A673 (cell line): Measurements from ENCODE around the gene KLF17. TPM values are rescaled to one million over a fixed set of nuclear protein-coding genes. Genes with fewer than 3 reads are reported as not detected.

Experiments
- BruUV-seq: library from RNA; stranded (reverse); fragments of 400-500 nt; replicated peaks from 2 replicates; lab custom pipeline; 2021; lab: Mats Ljungman, UMichigan
- CTCF ChIA-PET: fragments of 300-600 bp; sonication (Branson Sonifier 250); formaldehyde crosslinking; loops from one replicate; lab custom pipeline; 2022; ENCODE audit warnings: antibody characterized with exemption; lab: Charles Lee
- POLR2A ChIA-PET: fragments of 300-600 bp; sonication (Branson Sonifier 250); formaldehyde crosslinking; loops from one replicate; lab custom pipeline; 2022; ENCODE audit warnings: antibody characterized with exemption; ENCODE audit not compliant: low non-redundant PET; lab: Charles Lee
- DNase-seq: peaks from one replicate; pipeline ENCODE4 v3.0.0-alpha.2; 2015; ENCODE audit warnings: low spot score
- H3K27ac ChIP-seq: fragments of 200-600 bp; sonication (generic); 2 replicates; pipeline ENCODE4 v1.5.1; 2016; ENCODE audit warnings: mixed run types, low read depth, mild to moderate bottlenecking, mixed read lengths, antibody characterized with exemption, low read length; ENCODE audit not compliant: poor library complexity, severe bottlenecking
- H3K27me3 ChIP-seq: fragments of 200-600 bp; sonication (generic); replicated peaks from 2 replicates; pipeline ENCODE4 v1.6.1; 2017; ENCODE audit warnings: mixed run types, low read depth, mild to moderate bottlenecking, mixed read lengths, antibody characterized with exemption, low read length; ENCODE audit not compliant: insufficient read depth, poor library complexity
- H3K36me3 ChIP-seq: fragments of 200-600 bp; sonication (generic); 2 replicates; pipeline ENCODE4 v1.6.1; 2016; ENCODE audit warnings: mixed run types, mild to moderate bottlenecking, mixed read lengths, antibody characterized with exemption, low read length; ENCODE audit not compliant: insufficient read depth, poor library complexity, severe bottlenecking
- H3K4me1 ChIP-seq: fragments of 200-600 bp; sonication (generic); 2 replicates; pipeline ENCODE4 v1.6.1; 2017; ENCODE audit warnings: mixed run types, mild to moderate bottlenecking, mixed read lengths, antibody characterized with exemption, low read length; ENCODE audit not compliant: insufficient read depth, poor library complexity, severe bottlenecking
- H3K4me3 ChIP-seq: fragments of 200-600 bp; sonication (generic); 2 replicates; pipeline ENCODE4 v1.5.1; 2016; ENCODE audit warnings: low read depth, mixed run types, mild to moderate bottlenecking, mixed read lengths, low read length; ENCODE audit not compliant: poor library complexity, severe bottlenecking
- H3K9me3 ChIP-seq: fragments of 200-600 bp; sonication (generic); 2 replicates; pipeline ENCODE4 v1.6.1; 2016; ENCODE audit warnings: mixed run types, low read depth, mild to moderate bottlenecking, mixed read lengths, antibody characterized with exemption, low read length; ENCODE audit not compliant: poor library complexity, severe bottlenecking
- CTCF ChIP-seq: fragments of 300-800, 200-600 bp; sonication (generic); conservative IDR thresholded peaks from 2 replicates; pipeline ENCODE4 v1.5.1; 2017; ENCODE audit warnings: low read depth, mild to moderate bottlenecking, antibody characterized with exemption, low read length, moderate library complexity, mixed read lengths
- EZH2 ChIP-seq: fragments of 200-600 bp; sonication (generic); IDR thresholded peaks from 2 replicates; pipeline ENCODE4 v1.6.1; 2017; ENCODE audit warnings: borderline replicate concordance, low read depth, mild to moderate bottlenecking, mixed read lengths, antibody characterized with exemption, low read length; ENCODE audit not compliant: poor library complexity, severe bottlenecking
- intact Hi-C: fragments of 100-400 bp; cut with micrococcal nuclease; formaldehyde crosslinking; loops from one replicate; pipeline ENCODE4 v1.10.0; 2022; ENCODE audit not compliant: unreplicated experiment
- total RNA-seq: library from RNA; stranded (reverse); gene quantifications from 2 replicates; pipeline ENCODE4 v1.2.3, GENCODE V29; 2021

Gene KLF17
- total RNA-seq, 1 experiment from 2014 or later: not detected

DNA sequence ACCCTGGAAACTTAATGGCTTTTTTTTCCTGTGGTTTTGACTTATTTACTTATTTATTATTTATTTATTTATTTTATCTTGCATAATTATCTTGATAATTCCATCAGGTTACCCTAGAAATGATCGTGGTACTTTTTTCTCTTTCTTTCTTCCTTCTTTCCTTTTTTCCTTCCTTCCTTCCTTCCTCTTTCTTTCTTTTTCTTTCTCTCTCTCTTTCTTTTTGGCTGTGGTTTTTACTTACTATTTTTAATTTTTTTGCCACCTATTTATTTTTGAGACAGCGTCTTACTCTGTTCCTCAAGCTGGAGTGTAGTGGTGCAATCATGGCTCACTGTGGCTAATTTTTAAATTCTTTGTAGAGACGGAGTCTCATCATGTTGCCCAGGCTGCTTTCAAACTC is 29.0 kb downstream of the KLF17 start:
- ChIA-PET CTCF (no interaction called here), POLR2A (no interaction called here)
- peaks cover 10% of the 10 kb centered on the region for H3K9me3 ChIP-seq
- DNase-seq: no peak
- H3K4me3 ChIP-seq: no peak overlapping the region
- no peak for TF ChIP-seq CTCF
- TF ChIP-seq EZH2: no peak
- peaks cover 16% of the 10 kb centered on the region for H3K4me1 ChIP-seq
- no TSS peak for BruUV-seq
- no peaks in the 10 kb centered on the region for H3K27me3 ChIP-seq
- intact Hi-C loops: no loop called here
- H3K36me3 ChIP-seq: no peaks in the 10 kb centered on the region
- no peak overlapping the region for H3K27ac ChIP-seq

DNA sequence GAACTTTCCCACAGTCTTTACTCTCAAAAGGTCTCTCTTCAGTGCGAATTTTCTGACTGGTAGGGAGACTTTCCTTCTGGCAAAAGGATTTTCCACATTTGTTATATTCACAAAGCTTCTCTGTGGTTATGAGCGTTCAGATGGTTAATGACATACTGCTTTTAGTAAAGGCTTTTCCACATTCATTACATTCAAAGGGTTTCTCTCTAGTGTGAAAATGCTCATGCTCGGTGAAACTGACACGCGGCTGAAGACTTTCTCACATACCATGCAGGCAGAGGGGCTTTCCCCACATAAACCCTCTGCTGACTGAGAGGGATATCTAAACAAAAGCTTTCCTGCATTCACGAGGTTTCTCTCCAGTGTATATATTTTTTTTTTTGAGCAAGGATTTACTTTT is 32.7 kb downstream of the KLF17 start:
- no TSS peak for BruUV-seq
- TF ChIP-seq EZH2: no peak
- TF ChIP-seq CTCF: no peak
- DNase-seq: no peak
- H3K4me3 ChIP-seq: no peak overlapping the region
- ChIA-PET POLR2A (no interaction called here), CTCF (interaction anchor here (0.9 kb wide), 1 partner anchor 120 kb away, joined by 3 read pairs; no protein-coding TSS in a partner anchor)
- H3K4me1 ChIP-seq: peaks cover 40% of the 10 kb centered on the region
- H3K36me3 ChIP-seq: no peaks in the 10 kb centered on the region
- H3K9me3 ChIP-seq: no peaks in the 10 kb centered on the region
- H3K27ac ChIP-seq: no peak overlapping the region
- intact Hi-C loops: no loop called here
- H3K27me3 ChIP-seq: no peaks in the 10 kb centered on the region

DNA sequence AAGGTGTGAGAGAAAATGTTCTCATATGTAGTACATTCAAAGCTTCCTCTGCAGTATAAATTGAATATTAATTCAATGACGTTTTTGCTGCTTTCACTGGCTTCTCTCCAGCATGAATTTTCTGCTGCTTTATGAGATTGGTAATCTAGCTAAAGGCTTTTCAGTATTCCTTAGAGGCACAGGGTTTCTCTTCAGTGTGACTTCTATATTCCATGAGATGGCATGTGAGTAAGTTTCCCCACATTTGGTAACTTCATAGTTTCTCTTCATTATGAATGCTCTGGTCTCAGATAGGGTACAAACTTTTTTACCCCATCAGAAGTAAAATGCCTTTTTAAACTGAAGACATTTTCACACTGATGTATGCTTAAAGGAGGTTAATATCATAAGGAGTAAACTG is 33.2 kb downstream of the KLF17 start:
- BruUV-seq: no TSS peak
- peak; percentile 29 for DNase-seq
- intact Hi-C loops: no loop called here
- ChIA-PET POLR2A (interaction anchor here (0.5 kb wide), 1 partner anchor 366 kb away, joined by 3 read pairs; no protein-coding TSS in a partner anchor), CTCF (no interaction called here)
- Histone ChIP-seq H3K36me3 (no peaks in the 10 kb centered on the region), H3K27me3 (no peaks in the 10 kb centered on the region), H3K4me3 (no peak overlapping the region), H3K4me1 (peaks cover 40% of the 10 kb centered on the region), H3K9me3 (no peaks in the 10 kb centered on the region), H3K27ac (no peak overlapping the region)
- TF ChIP-seq EZH2 (no peak), CTCF (no peak)
